K562 treated with DMSO at 1 percent for 12 hours (cell line): ENCODE data around the gene SIK2. TPM values are rescaled to one million over a fixed set of nuclear protein-coding genes. Genes with fewer than 3 reads are reported as not detected.

Experiments used
- total RNA-seq: library from RNA; unstranded; fragments of 300-600 nt; gene quantifications from 2 replicates; pipeline ENCODE4 v1.2.3, GENCODE V29; 2022; ENCODE audit not compliant: insufficient read depth

SIK2 gene
- 2.7 and 12.1 TPM in 2 replicates for total RNA-seq

GRCh38 chr11:111601979-111602864 is at the start of gene SIK2:
SIK2 (plus strand) TSS chr11:111602449; CDS start chr11:111602564, 115 bp downstream.

GRCh38 chr11:111765984-111766833 is 164.0 kb downstream of the SIK2 start, which contains the start of gene PPP2R1B:
PPP2R1B (minus strand) TSS chr11:111766389; CDS start chr11:111766361, 28 bp downstream.

Other genes starting within 250 kb of the SIK2 start
- gene POU2AF1, start 223.2 kb upstream of the SIK2 start, total RNA-seq = not detected in 2 replicates
- not detected in 2 replicates for gene BTG4, start 90.1 kb upstream of the SIK2 start, total RNA-seq
- gene HOATZ, start 87.7 kb upstream of the SIK2 start, total RNA-seq = not detected in 2 replicates
- gene LAYN, start 61.7 kb upstream of the SIK2 start, total RNA-seq = not detected in 2 replicates
- gene PPP2R1B, start 163.9 kb downstream of the SIK2 start, total RNA-seq = 8.2 and 24.8 TPM in 2 replicates